ENCODE data around the gene PNPLA7. TPM values are rescaled to one million over a fixed set of nuclear protein-coding genes. Genes with fewer than 3 reads are reported as not detected.
"Not testable (repeated sequence)": the region's sequence is repeated elsewhere in the genome, so short reads cannot be mapped to it uniquely, and the experiment has no call there.

Gene PNPLA7
- total RNA-seq, 2 experiments from 2014 or later, result 1.5 to 10.2 TPM

DNA sequence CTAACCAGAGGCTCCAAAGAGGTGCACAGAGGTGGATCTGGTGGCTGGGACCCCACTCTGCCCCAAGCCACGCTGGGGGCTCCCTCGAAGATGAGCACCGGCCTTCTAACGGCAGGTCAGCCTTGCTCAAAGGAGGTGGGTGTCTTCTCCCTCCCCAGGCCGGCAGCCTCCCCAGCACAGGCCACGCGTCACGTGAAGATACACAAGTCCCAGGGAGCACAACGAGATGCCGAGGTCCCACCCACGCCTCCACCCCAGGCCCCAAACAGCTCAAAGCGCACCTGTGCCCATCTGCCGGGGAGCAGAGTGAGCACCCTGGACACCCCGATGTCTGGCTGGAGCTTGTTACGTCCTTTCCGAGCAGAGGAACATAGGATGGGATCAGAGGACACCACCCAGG lies 12.1 kb downstream of the PNPLA7 start:
- no peaks in the 10 kb centered on the region for H3K79me2 ChIP-seq (ENCODE audit: insufficient read depth, low read depth, low read length)
- no peak overlapping the region for H3K27ac ChIP-seq (ENCODE audit: low read depth, low read length, poor library complexity, severe bottlenecking)
- H3K4me3 ChIP-seq (ENCODE audit: low read depth, low read length, poor library complexity, severe bottlenecking), result no peak overlapping the region
- TF ChIP-seq, protein P1, sequence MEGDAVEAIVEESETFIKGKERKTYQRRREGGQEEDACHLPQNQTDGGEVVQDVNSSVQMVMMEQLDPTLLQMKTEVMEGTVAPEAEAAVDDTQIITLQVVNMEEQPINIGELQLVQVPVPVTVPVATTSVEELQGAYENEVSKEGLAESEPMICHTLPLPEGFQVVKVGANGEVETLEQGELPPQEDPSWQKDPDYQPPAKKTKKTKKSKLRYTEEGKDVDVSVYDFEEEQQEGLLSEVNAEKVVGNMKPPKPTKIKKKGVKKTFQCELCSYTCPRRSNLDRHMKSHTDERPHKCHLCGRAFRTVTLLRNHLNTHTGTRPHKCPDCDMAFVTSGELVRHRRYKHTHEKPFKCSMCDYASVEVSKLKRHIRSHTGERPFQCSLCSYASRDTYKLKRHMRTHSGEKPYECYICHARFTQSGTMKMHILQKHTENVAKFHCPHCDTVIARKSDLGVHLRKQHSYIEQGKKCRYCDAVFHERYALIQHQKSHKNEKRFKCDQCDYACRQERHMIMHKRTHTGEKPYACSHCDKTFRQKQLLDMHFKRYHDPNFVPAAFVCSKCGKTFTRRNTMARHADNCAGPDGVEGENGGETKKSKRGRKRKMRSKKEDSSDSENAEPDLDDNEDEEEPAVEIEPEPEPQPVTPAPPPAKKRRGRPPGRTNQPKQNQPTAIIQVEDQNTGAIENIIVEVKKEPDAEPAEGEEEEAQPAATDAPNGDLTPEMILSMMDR (conservative IDR thresholded peaks at IDR 0.05; ENCODE audit: low read length), result no peak
- TF ChIP-seq EZH2phosphoT487 (IDR thresholded peaks at IDR 0.05; ENCODE audit: borderline replicate concordance, low read depth, low read length), result no peak
- no peaks in the 10 kb centered on the region for H3K9me2 ChIP-seq (ENCODE audit: insufficient read depth, low read length)
- peaks cover 20% of the 10 kb centered on the region for H3K4me1 ChIP-seq (ENCODE audit: insufficient read depth, low read length, poor library complexity, severe bottlenecking)
- POLR2A ChIA-PET, result interaction anchor here (1.1 kb wide), 1 partner anchor 411 kb away, joined by 7 read pairs; no protein-coding TSS in a partner anchor
- CTCF ChIA-PET (ENCODE audit: unreplicated experiment), result no interaction called here
- intact Hi-C loops (cut with micrococcal nuclease; ENCODE audit: unreplicated experiment), result no loop called here
- no TSS peak for BruUV-seq (replicated peaks)
- no peak overlapping the region for H3K4me2 ChIP-seq (ENCODE audit: low read length)
- no peak overlapping the region for H2AFZ ChIP-seq (ENCODE audit: low read length)
- H3K36me3 ChIP-seq (ENCODE audit: insufficient read depth, low read length), result no peaks in the 10 kb centered on the region
- DNase-seq (ENCODE audit: low spot score), result no peak
- H3K9me3 ChIP-seq (ENCODE audit: low read length), result no peaks in the 10 kb centered on the region
- no peaks in the 10 kb centered on the region for H4K20me1 ChIP-seq (ENCODE audit: insufficient read depth, low read length)

DNA sequence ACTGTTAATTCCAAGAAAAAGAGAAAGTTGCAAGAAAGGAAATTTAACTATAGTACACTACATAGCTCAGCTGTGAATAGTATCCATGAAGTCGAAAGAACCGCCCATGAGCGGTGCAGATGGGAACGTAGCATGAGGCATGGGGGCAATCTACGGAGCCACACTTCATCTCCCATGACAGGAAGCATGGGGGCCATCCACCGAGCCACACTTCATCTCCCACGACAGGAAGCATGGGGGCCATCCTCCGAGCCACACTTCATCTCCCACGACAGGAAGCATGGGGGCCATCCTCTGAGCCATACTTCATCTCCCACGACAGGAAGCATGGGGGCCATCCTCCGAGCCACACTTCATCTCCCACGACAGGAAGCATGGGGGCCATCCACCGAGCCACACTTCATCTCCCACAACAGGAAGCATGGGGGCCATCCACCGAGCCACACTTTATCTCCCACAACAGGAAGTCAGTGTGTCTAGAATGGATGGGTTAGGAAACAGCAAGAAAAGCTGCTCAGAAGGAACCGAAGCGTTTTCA lies 13.5 kb downstream of the PNPLA7 start:
- H2AFZ ChIP-seq (ENCODE audit: low read length); H3K4me3 ChIP-seq (ENCODE audit: low read depth, low read length, poor library complexity, severe bottlenecking); BruUV-seq (replicated peaks); H4K20me1 ChIP-seq (ENCODE audit: insufficient read depth, low read length); CTCF ChIA-PET (ENCODE audit: unreplicated experiment); H3K36me3 ChIP-seq (ENCODE audit: insufficient read depth, low read length); H3K9me2 ChIP-seq (ENCODE audit: insufficient read depth, low read length); H3K27ac ChIP-seq (ENCODE audit: low read depth, low read length, poor library complexity, severe bottlenecking); intact Hi-C loops (cut with micrococcal nuclease; ENCODE audit: unreplicated experiment); DNase-seq (ENCODE audit: low spot score); H3K9me3 ChIP-seq (ENCODE audit: low read length); H3K79me2 ChIP-seq (ENCODE audit: insufficient read depth, low read depth, low read length): not testable (repeated sequence)
- peaks cover 20% of the 10 kb centered on the region for H3K4me1 ChIP-seq (ENCODE audit: insufficient read depth, low read length, poor library complexity, severe bottlenecking)
- peak overlapping the region; percentile 29; the same call in 1 of the 2 replicates for H3K4me2 ChIP-seq (ENCODE audit: low read length)
- POLR2A ChIA-PET, result interaction anchor here (0.6 kb wide), 1 partner anchor 218 kb away, joined by 3 read pairs; no protein-coding TSS in a partner anchor

DNA sequence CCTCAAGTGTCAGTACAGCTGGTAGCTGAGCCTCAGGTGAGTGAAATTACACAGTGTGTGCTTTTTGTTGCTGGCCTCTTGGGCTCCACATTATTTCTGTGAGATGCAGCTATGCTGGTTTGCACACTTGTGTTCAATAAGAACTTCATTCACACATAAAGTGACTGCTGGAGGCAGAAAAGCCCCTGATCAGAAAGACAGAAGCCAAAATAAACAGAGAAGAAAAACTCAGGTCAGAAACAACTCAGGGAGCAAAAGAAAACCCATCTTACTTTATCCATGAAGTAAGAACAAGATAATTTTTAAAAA lies 15.1 kb downstream of the PNPLA7 start:
- H3K4me2 ChIP-seq (ENCODE audit: low read length), result no peak overlapping the region
- intact Hi-C loops (cut with micrococcal nuclease; ENCODE audit: unreplicated experiment), result no loop called here
- H3K36me3 ChIP-seq (ENCODE audit: insufficient read depth, low read length), result no peaks in the 10 kb centered on the region
- no peaks in the 10 kb centered on the region for H4K20me1 ChIP-seq (ENCODE audit: insufficient read depth, low read length)
- H3K27ac ChIP-seq (ENCODE audit: low read depth, low read length, poor library complexity, severe bottlenecking), result no peak overlapping the region
- DNase-seq (ENCODE audit: low spot score), result no peak
- no peaks in the 10 kb centered on the region for H3K9me2 ChIP-seq (ENCODE audit: insufficient read depth, low read length)
- BruUV-seq (replicated peaks), result no TSS peak
- ChIA-PET CTCF (ENCODE audit: unreplicated experiment) (interaction anchor here (0.6 kb wide), 1 partner anchor 112 kb away, joined by 4 read pairs; the partner anchor contains the start of gene EXD3), POLR2A (no interaction called here)
- H3K4me3 ChIP-seq (ENCODE audit: low read depth, low read length, poor library complexity, severe bottlenecking), result no peak overlapping the region
- peak overlapping the region; percentile 29 for H2AFZ ChIP-seq (ENCODE audit: low read length)
- no peak for TF ChIP-seq EZH2phosphoT487 (IDR thresholded peaks at IDR 0.05; ENCODE audit: borderline replicate concordance, low read depth, low read length)
- TF ChIP-seq, protein P1 (conservative IDR thresholded peaks at IDR 0.05; ENCODE audit: low read length), result peak; percentile 8; the same call in 1 of the 2 replicates
- no peaks in the 10 kb centered on the region for H3K79me2 ChIP-seq (ENCODE audit: insufficient read depth, low read depth, low read length)
- no peaks in the 10 kb centered on the region for H3K9me3 ChIP-seq (ENCODE audit: low read length)
- peaks cover 20% of the 10 kb centered on the region for H3K4me1 ChIP-seq (ENCODE audit: insufficient read depth, low read length, poor library complexity, severe bottlenecking)
